GOT3 (cell line): ENCODE measurements around the gene EPB41L1.

ENCODE experiments used
- DNase-seq: peaks from one replicate; lab custom pipeline; 2025; ENCODE audit warnings: mixed read lengths; lab: John Stamatoyannopoulos, UW

The EPB41L1 gene

GRCh38 chr20:36155629-36155971, 1.1 kb downstream of the EPB41L1 start:
- DNase-seq, result no peak

- no peak for DNase-seq
Measured at GRCh38 chr20:36155991-36156390, 1.5 kb downstream of the EPB41L1 start.

GRCh38 chr20:36157610-36158009, 3.1 kb downstream of the EPB41L1 start:
- DNase-seq, result no peak

- no peak for DNase-seq
Measured at GRCh38 chr20:36158160-36158741, 3.7 kb downstream of the EPB41L1 start.

- DNase-seq, result no peak
Measured at GRCh38 chr20:36159833-36160232, 5.3 kb downstream of the EPB41L1 start.

- no peak for DNase-seq
Measured at GRCh38 chr20:36162272-36162966, 7.9 kb downstream of the EPB41L1 start.

- DNase-seq, result no peak
Measured at GRCh38 chr20:36167902-36168503, 13.5 kb downstream of the EPB41L1 start.

GRCh38 chr20:36170542-36171215, 16.1 kb downstream of the EPB41L1 start:
- DNase-seq, result no peak

- no peak for DNase-seq
Measured at GRCh38 chr20:36173451-36173933, 19.0 kb downstream of the EPB41L1 start.

GRCh38 chr20:36175016-36175415, 20.5 kb downstream of the EPB41L1 start:
- no peak for DNase-seq

GRCh38 chr20:36175475-36175995, 21.0 kb downstream of the EPB41L1 start:
- no peak for DNase-seq

GRCh38 chr20:36177716-36178115, 23.2 kb downstream of the EPB41L1 start:
- DNase-seq, result no peak

- no peak for DNase-seq
Measured at GRCh38 chr20:36179170-36179945, 24.8 kb downstream of the EPB41L1 start.

- no peak for DNase-seq
Measured at GRCh38 chr20:36180323-36180722, 25.8 kb downstream of the EPB41L1 start.

- no peak for DNase-seq
Measured at GRCh38 chr20:36181934-36182603, 27.5 kb downstream of the EPB41L1 start.

GRCh38 chr20:36182604-36183154, 28.1 kb downstream of the EPB41L1 start:
- no peak for DNase-seq

GRCh38 chr20:36183155-36183944, 28.8 kb downstream of the EPB41L1 start:
- DNase-seq, result no peak

GRCh38 chr20:36184816-36185776, 30.6 kb downstream of the EPB41L1 start:
- no peak for DNase-seq
